ENCODE results near the gene DYNLRB1.

GRCh38 chr20:34485068-34485634 lies 31.1 kb upstream of the DYNLRB1 start:
- TF ChIP-seq CTCF (IDR thresholded peaks at IDR 0.05) (no peak), POLR2A (IDR thresholded peaks at IDR 0.05) (no peak), EP300 (IDR thresholded peaks at IDR 0.05) (no peak)

Data from ovary (tissue), 3 donors.